ENCODE data around the gene LECT2. TPM values are rescaled to one million over a fixed set of nuclear protein-coding genes. Genes with fewer than 3 reads are reported as not detected.

The LECT2 gene
- total RNA-seq, 1 donor = not detected

- Histone ChIP-seq H3K4me1 (ENCODE audit: insufficient read depth, low read length) (no peaks in the 10 kb centered on the region), H3K4me3 (ENCODE audit: low read length) (no peak overlapping the region), H3K27me3 (ENCODE audit: insufficient read depth, low read length) (peaks cover 44% of the 10 kb centered on the region), H3K9me3 (ENCODE audit: low read depth, low read length) (no peaks in the 10 kb centered on the region)
These were observed 19.8 kb downstream of the LECT2 start for GRCh38 chr5:135934939-135935338.

- Histone ChIP-seq H3K9me3 (ENCODE audit: low read depth, low read length) (no peaks in the 10 kb centered on the region), H3K4me1 (ENCODE audit: insufficient read depth, low read length) (no peaks in the 10 kb centered on the region), H3K27me3 (ENCODE audit: insufficient read depth, low read length) (peaks cover 69% of the 10 kb centered on the region), H3K4me3 (ENCODE audit: low read length) (no peak overlapping the region)
These were observed 23.9 kb downstream of the LECT2 start for GRCh38 chr5:135930949-135931295.

GRCh38 chr5:135930029-135930948 lies 24.5 kb downstream of the LECT2 start:
- Histone ChIP-seq H3K27me3 (ENCODE audit: insufficient read depth, low read length) (peaks cover 75% of the 10 kb centered on the region), H3K4me1 (ENCODE audit: insufficient read depth, low read length) (no peaks in the 10 kb centered on the region), H3K9me3 (ENCODE audit: low read depth, low read length) (no peaks in the 10 kb centered on the region), H3K4me3 (ENCODE audit: low read length) (no peak overlapping the region)

GRCh38 chr5:135921388-135921787 lies 33.4 kb downstream of the LECT2 start:
- H3K27me3 ChIP-seq (ENCODE audit: insufficient read depth, low read length) = peaks cover 57% of the 10 kb centered on the region
- H3K9me3 ChIP-seq (ENCODE audit: low read depth, low read length) = no peaks in the 10 kb centered on the region
- no peaks in the 10 kb centered on the region for H3K4me1 ChIP-seq (ENCODE audit: insufficient read depth, low read length)
- H3K4me3 ChIP-seq (ENCODE audit: low read length) = no peak overlapping the region

GRCh38 chr5:135920199-135920598 lies 34.6 kb downstream of the LECT2 start:
- Histone ChIP-seq H3K27me3 (ENCODE audit: insufficient read depth, low read length) (peaks cover 49% of the 10 kb centered on the region), H3K4me1 (ENCODE audit: insufficient read depth, low read length) (no peaks in the 10 kb centered on the region), H3K9me3 (ENCODE audit: low read depth, low read length) (no peaks in the 10 kb centered on the region), H3K4me3 (ENCODE audit: low read length) (no peak overlapping the region)

GRCh38 chr5:135916638-135917263 lies 38.0 kb downstream of the LECT2 start:
- H3K4me3 ChIP-seq (ENCODE audit: low read length) = no peak overlapping the region
- H3K9me3 ChIP-seq (ENCODE audit: low read depth, low read length) = no peaks in the 10 kb centered on the region
- peaks cover 41% of the 10 kb centered on the region for H3K27me3 ChIP-seq (ENCODE audit: insufficient read depth, low read length)
- no peaks in the 10 kb centered on the region for H3K4me1 ChIP-seq (ENCODE audit: insufficient read depth, low read length)

GRCh38 chr5:135915466-135916001 lies 39.2 kb downstream of the LECT2 start:
- no peaks in the 10 kb centered on the region for H3K9me3 ChIP-seq (ENCODE audit: low read depth, low read length)
- peaks cover 32% of the 10 kb centered on the region for H3K27me3 ChIP-seq (ENCODE audit: insufficient read depth, low read length)
- no peaks in the 10 kb centered on the region for H3K4me1 ChIP-seq (ENCODE audit: insufficient read depth, low read length)
- H3K4me3 ChIP-seq (ENCODE audit: low read length) = no peak overlapping the region

- no peaks in the 10 kb centered on the region for H3K4me1 ChIP-seq (ENCODE audit: insufficient read depth, low read length)
- H3K9me3 ChIP-seq (ENCODE audit: low read depth, low read length) = no peaks in the 10 kb centered on the region
- peaks cover 25% of the 10 kb centered on the region for H3K27me3 ChIP-seq (ENCODE audit: insufficient read depth, low read length)
- H3K4me3 ChIP-seq (ENCODE audit: low read length) = no peak overlapping the region
These were observed 40.8 kb downstream of the LECT2 start for GRCh38 chr5:135913713-135914626.

GRCh38 chr5:135905144-135905543 lies 49.6 kb downstream of the LECT2 start:
- H3K27me3 ChIP-seq (ENCODE audit: insufficient read depth, low read length) = peaks cover 30% of the 10 kb centered on the region
- no peak overlapping the region for H3K4me3 ChIP-seq (ENCODE audit: low read length)
- H3K9me3 ChIP-seq (ENCODE audit: low read depth, low read length) = no peaks in the 10 kb centered on the region
- H3K4me1 ChIP-seq (ENCODE audit: insufficient read depth, low read length) = no peaks in the 10 kb centered on the region

GRCh38 chr5:135901633-135902032 lies 53.1 kb downstream of the LECT2 start:
- H3K27me3 ChIP-seq (ENCODE audit: insufficient read depth, low read length) = peaks cover 24% of the 10 kb centered on the region
- no peaks in the 10 kb centered on the region for H3K9me3 ChIP-seq (ENCODE audit: low read depth, low read length)
- no peak overlapping the region for H3K4me3 ChIP-seq (ENCODE audit: low read length)
- H3K4me1 ChIP-seq (ENCODE audit: insufficient read depth, low read length) = no peaks in the 10 kb centered on the region

GRCh38 chr5:135900276-135900675 lies 54.5 kb downstream of the LECT2 start:
- no peaks in the 10 kb centered on the region for H3K9me3 ChIP-seq (ENCODE audit: low read depth, low read length)
- peaks cover 24% of the 10 kb centered on the region for H3K27me3 ChIP-seq (ENCODE audit: insufficient read depth, low read length)
- H3K4me3 ChIP-seq (ENCODE audit: low read length) = no peak overlapping the region
- H3K4me1 ChIP-seq (ENCODE audit: insufficient read depth, low read length) = no peaks in the 10 kb centered on the region

GRCh38 chr5:135898651-135899050 lies 56.1 kb downstream of the LECT2 start:
- Histone ChIP-seq H3K4me1 (ENCODE audit: insufficient read depth, low read length) (no peaks in the 10 kb centered on the region), H3K27me3 (ENCODE audit: insufficient read depth, low read length) (peaks cover 25% of the 10 kb centered on the region), H3K4me3 (ENCODE audit: low read length) (no peak overlapping the region), H3K9me3 (ENCODE audit: low read depth, low read length) (no peaks in the 10 kb centered on the region)
